Limb (tissue), 2 donors: ENCODE measurements around the gene NDUFS4.
"Not testable (repeated sequence)": the region's sequence is repeated elsewhere in the genome, so short reads cannot be mapped to it uniquely, and the experiment has no call there.

Source experiments
- DNase-seq, 2 donors: peaks; one replicate each; pipeline ENCODE4 v3.0.0-alpha.2; 2016; ENCODE audit errors: extremely low spot score in 2 of 2

Gene NDUFS4

DNA sequence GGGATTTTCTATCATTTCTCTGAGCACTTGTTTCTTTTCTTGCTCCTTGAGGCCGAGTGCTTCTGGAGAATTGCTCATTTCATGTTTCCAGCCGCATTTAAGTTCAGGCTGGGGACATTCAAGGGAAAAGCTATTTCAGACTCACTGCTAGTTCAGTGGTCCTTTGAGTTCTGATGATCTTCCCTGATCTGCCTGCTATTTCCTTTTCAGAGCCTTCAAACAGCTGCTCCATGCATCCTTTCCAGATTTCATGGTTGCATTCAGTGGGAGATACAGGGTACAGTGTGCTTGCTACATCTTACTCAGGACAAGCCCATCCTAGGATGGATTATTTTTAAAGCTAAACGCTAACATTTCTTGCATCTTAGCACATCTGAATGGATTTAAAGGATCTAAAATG lies 14.7 kb downstream of the NDUFS4 start:
- DNase-seq, result no peak

DNA sequence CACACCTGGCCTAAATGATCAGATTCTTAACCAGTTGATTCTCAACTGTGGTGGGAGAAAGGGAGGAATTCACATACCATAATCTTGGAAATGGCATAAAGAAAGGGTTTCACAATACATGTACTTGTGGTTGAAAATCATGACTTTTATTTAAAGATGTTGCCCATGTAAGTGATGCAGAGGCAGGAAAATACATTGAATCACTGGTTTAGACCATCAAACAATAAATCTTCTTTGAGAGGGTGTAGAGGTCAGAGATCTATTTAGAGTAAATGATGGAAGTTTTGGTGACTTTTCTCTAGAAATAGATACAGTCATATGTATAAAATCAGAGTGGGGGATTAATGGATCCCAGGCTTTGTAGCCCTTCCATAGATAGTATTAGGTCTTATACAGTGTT lies 15.4 kb downstream of the NDUFS4 start:
- DNase-seq, result no peak

DNA sequence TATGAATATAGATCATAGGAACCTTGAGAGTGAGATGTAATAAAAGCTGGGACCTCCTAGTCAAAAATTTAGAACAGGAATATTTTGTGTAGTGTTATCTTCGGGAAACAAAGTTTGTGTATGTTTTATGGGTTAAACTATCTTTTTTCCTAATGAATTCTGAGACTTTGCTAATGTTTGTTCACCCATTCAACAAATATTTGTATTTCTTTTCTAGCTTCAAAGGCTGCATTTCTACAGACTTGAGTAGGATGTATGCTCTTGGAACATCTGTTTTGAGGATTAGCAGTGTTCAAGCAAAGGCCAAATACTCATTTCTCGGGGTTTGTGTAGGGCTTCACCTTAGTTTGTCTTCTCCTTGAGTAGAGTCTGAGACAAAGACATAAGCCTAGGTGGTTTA lies 16.2 kb downstream of the NDUFS4 start:
- no peak for DNase-seq

DNA sequence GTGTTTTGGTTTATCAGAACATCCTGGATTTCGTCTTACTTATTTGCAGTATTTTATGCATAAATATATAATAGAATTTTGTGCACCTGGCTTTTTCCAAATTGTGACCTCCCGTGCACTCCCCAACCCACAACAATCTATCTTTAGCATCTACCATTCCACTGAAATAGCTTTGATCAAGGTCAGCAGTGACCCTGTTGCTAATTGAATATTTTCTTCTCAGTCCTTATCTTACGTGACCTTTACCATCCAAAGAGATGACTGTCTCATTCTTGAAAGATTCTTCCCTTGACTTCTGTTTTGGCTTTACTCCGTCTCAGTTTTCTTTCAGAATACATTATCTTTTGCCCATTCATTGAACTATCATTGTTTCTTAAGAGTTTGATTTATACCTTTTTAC lies 18.4 kb downstream of the NDUFS4 start:
- no peak for DNase-seq

DNA sequence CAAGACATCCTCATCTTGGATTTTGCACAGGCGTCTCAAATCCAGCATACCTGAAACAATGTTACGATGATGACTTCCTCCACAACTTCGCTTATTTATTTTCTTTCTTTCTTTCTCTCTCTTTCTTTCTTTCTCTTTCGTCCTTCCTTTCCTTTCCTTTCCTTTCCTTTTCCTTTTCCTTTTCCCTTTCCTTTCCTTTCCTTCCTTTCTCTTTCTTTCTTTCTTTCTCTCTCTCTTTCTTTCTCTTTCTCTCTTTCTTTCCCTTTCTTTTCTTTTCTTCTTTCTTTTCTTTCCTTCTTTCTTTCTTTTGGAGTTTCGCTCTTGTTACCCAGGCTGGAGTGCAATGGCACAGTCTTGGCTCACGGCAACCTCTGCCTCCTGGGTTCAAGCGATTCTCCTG lies 20.1 kb downstream of the NDUFS4 start:
- no peak for DNase-seq

DNA sequence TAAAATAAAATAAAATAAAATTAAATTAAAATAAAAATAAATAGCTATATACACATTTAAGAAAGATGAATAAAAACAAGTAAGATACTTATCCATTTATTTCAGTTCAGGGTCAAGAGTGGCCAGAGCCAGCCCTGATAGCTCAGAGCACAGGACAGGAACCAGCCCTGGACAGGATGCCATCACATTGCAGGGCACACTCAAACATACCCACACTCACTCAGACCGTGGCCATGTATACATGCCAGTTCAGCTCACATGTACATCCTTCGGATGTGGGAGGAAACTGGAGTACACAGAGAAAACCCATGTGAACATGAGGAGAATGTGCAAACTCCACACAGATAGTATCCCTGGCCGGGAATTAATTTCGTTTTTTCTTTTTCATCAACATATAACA lies 21.8 kb downstream of the NDUFS4 start:
- DNase-seq, result no peak

DNA sequence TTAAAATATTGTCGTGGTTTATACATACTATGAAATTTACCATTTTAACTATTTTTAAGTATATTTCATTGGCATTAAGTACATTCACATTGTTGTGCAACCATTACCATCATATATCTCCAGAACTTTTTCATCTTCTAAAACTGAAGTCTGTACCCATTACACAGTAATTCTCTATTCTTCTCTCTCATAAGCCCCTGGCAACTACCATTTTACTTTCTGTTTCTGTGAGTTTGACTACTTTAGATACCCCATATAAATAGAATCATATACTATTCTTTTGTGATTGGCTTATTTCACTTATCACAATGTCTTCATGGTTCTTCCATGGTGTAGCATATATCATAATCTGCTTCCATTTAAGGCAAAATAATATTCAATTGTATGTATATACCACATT lies 30.3 kb downstream of the NDUFS4 start:
- DNase-seq, result no peak

DNA sequence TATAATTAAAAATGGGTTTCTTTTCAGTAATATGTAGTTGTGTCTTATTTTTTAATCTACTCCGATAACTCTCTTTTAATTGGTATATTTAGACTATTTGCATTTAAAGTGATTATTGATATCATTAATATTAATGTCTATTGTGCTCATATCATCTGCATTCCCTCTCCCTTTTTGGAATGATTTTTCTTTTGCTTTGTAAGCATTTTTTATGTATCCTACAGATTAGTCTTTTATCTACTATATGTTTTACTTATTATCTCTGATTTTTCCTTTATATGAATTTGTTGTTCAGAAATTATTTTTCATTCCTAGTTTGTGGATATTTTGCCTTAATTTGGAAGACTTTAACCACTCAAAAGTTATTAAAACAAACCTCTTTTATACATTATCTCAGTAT lies 34.0 kb downstream of the NDUFS4 start:
- no peak for DNase-seq

DNA sequence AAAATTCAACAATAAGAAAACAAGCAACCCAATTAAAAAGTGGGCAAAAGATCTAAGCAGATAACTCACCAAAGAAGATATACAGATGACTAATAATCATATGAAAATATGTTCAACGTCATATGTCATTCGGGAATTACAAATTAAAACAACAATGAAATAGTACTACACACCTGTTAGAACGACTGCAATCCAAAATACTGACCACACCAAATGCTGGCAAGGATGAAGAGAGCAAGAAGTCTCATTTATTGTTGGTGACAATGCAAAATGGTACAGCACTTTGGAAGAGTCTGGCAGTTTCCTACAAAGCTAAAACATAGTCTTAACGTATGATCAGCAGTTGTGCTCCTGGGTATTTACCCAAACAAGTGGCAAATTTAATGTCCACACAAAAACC lies 37.5 kb downstream of the NDUFS4 start:
- no peak for DNase-seq

DNA sequence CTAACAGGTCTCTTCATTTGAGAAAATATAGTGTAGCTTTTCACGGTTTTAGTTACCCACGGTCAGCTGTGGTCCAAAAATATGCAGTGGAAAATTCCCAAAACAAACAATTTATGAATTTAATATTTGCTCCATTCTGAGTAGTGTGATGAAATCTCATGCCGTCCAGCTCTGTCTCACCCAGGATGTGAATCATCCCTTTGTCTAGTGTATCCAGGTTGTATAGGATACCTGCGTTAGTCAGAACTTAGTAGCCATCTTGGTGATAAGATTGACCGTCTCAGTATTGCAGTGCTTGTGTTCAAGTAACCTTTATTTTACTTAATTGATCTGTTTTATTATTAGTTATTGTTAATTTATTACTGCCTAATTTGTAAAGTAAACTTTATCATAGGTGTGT lies 41.1 kb downstream of the NDUFS4 start:
- no peak for DNase-seq

DNA sequence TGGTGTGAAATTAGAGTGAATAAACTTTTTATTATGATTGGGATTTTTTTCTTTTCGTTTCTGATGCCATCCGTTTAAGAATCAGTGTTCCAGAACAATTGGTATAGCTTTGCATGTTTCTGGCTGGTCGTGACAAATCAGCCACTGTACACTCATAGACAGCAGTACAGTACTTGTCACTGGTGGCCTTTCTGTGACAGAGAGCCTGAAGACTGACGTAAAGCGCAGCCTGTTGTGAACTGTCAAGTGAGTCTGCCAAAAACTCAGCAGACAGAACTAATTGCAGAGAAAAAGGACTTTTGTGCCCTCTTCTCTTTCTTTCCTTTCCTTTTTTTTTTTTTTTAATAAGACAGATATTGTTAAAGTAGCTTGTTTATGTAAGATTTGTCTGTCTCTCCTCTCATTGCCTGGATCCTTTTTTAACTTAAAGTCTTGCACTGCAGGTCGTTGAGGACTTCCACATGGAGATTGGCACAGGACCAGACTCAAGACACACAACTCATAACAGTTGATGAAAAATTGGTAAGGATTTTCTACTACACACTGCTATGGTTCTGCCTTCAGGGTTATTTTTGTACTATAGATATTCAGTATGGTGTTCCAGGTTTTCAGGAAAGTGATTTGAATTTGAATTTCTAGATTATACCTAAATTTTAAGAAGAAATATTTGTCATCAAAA lies 42.7 kb downstream of the NDUFS4 start:
- peak in 1 of 2 donors; percentile 22 for DNase-seq

DNA sequence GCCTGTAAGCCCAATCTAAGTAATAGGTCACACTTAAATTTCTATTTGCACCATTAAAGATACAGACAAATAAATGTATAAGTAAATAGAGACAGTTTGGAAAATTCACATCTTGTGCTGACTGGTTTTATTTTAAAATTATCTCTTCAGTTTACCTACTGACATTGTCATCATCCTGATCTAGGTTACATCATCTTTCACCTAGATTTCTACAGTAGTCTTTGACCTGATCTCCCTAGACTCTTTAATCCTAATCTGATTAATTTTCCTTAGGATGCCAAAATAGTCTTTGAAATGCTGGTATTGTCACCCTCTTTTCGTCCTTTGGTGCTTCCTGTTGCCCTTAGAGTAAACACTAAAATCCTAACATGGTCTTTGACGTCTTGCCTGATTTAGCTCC lies 43.9 kb downstream of the NDUFS4 start:
- DNase-seq, result no peak

DNA sequence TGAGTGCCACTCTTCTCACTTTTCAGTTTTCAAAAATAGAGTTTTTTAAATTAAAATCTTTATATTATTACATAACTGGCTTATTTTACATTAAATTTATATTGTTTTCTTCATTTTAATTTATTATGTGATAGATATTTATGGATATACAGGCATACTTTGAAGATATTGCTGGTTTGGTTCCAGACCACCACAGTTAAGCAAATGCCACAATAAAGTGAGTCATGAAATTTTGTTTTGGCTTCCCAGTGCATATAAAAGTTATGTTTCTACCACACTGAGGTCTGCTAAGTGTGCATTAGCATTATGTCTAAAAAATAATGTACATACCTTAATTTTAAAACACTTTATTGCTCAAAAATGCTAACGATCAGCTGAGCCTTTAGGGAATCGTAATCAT lies 47.4 kb downstream of the NDUFS4 start:
- no peak for DNase-seq

DNA sequence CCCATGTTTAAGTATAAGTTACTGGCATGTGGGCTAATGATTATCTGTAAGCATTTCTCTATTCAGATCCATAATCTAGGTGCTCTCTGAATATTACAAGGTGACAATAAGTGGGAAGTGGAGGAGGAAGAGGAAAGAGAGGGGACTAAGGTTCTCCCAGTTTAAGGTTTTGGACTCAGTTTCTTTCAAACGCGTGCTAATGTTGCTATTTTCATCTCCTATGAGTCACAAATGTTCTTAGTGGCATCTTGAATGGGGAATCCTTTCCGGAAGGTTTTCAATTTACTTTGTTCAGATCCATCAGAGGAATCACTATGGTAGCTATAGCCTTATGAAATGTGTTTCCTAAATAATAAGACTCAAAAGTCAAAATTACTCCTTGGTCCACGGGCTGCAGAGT lies 48.5 kb downstream of the NDUFS4 start:
- not testable (repeated sequence) for DNase-seq

DNA sequence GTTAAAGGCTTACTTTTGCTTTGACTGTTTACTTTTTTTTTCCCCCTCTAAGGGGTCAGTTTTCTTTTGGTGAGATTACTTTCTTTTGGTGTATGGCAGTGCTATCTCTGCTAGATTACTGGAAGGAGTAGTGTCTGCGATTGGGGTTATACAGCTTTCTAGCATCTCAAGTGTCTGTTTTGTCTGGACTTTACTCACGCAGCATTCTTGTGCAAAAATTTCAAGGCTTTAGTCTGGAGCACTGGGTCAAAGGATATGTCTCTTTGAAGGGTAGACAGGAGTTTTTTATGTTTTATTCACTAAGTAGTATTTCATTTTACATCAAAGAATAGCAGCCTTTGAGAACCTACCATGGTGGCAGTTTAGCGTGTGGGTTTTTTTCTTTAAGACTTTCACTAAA lies 52.6 kb downstream of the NDUFS4 start:
- DNase-seq, result no peak

DNA sequence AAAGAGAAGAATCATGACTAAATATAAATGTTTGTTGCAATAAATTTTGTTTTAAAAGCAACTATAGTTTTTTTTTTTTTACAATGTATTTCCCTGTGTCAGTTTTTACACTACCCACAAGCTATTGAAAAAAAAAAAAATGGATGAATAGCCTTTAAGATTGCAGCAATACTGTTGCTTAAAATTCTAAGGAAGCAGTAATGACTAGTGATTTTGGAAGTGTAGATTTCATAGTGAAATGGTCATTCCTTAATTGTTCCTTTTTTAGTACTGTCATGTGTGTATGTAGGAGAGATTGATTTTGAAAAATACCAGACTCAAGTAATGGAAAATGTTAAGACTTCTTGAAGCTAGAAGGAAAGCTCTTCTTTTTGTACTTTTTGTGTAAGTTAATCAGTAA lies 53.1 kb downstream of the NDUFS4 start:
- DNase-seq, result no peak

DNA sequence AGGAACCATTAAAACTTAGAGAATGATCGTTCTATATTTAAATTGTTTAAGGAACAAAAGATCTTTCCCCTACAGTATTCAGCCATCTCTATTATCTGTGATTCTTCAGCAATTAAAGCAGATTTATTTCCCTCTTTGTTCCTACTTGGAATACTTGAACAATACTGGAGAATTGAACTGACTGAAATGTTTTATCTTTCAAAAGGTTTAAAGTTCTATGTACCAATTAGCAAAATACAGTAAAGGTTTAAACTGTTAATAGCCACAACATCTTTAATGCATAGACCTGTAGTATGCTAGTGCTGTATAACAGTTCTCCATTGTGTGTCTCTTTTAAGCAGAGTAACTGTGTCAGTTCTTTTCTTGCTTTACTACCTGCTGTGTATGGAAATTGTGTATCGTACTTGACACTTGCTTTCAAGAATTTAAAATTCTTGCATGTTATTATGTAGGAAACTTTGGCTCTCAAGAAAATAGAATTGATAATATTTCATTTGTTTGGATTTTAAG lies 54.0 kb downstream of the NDUFS4 start:
- DNase-seq, result no peak

DNA sequence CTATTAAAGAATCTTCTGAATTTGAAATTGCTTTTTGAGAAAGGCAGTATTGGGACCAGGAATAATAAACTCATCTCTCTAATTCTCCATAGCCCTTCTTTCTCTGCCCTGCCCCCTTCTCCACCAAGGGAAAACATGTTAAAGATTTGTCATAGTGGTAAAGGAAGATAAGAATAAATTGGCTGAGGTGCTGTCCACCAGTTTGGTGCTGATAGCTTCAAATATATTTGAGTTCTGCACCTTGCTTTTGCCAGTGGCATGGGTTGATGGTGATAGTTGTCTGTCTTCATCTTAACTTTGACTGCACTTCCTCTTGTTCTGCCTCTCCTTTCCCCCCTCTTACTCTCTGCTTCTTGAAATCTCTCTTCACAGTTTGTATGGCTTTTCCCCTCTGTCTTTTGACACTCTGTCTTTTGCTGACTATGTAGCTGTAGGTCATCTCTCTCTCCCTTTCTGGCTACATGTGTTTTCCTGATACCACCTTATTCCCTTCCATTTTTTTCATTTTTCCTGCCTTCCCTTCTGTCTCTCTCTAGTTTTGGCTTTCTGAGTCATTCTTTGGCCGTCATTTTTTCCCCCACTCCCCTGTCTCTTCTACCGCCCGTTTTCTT lies 56.6 kb downstream of the NDUFS4 start:
- DNase-seq, result no peak

DNA sequence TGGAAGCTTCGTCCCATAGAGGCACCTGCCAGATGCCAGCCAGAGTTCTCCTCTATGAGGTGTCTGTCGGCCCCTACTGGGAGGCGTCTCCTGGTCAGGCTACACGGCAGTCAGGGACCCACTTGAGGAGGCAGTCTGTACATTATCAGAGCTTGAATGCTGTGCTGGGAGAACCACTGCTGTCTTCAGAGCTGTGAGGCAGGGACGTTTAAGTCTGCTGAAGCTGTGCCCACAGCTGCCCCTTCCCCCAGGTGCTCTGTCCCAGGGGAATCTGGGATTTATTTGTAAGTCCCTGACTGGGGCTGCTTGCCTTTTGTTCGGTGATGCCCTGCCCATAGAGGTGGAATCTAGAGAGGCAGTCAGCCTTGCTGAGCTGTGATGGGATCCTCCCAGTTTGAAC lies 70.8 kb downstream of the NDUFS4 start:
- no peak for DNase-seq

DNA sequence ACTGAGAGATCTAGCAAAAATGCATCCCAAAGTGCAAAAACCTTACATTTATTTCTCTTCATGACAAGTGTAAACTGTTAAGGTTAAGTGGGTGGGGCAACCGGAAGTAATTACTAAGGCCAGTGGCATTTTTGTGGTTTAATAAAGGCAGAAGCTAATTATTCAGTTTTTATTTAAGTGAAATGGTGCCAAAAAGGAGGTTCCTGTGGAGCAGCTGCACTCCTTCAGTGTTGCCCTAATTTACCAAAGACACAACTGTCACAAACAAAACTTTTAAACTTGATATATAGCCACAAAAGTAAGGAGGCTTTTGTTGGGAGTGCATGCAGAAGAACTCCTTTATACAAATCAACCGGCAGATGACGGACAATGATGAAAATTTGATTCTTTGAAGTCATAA lies 81.6 kb downstream of the NDUFS4 start:
- no peak for DNase-seq

DNA sequence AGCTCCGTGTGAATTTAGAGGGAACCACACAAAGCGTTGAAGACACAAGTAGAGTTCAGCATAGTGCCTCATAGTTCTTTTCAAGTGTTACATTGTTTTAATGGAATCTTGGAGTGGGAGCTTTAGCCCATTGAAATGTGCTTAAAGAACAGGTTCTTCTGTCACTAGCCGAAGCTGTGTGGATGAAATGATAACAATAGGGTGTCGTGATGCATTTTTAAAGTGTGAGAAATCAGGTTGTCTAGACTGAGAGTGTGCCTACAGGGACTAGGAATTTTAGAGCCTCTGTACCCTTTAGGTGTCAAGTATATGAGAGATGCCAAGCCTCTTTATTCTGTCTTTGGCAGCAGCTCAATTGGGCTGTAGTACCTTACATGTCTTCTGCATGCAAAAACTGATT lies 83.0 kb downstream of the NDUFS4 start:
- DNase-seq, result no peak

DNA sequence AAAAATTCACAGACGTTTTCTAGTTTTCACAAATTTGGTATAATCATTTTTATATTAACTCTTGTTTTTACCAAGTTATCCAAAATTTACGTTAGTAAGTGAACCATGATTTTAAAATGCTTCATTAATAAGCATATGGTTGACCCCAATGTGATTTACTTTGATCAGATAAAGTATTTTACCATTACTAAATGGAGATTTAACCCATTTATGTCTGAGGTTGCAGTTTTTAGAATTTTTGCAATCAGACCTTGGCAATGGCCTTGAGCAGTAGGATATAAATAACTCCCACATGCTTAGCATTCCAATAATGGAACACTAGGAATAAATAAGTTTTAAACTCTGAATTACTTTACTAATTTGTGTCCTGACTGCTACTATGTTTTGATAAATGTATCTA lies 84.6 kb downstream of the NDUFS4 start:
- no peak for DNase-seq

DNA sequence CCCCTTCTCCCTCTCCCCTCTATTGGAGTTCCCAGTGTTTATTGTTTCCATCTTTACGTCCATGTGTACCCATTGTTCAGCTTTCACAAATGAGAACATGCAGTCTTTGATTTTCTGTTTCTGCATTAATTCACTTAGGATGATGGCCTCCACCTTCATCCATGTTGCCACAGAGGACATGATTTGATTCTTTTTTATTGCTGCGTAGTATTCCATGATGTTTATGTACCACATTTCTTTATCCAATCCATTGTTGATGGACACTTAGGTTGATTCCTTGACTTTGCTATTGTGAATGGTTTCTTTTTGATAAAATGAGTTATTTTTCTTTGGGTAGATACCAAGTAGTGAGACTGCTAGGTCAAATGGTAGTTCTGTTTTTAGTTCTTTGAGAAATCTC lies 88.9 kb downstream of the NDUFS4 start:
- DNase-seq, result no peak

DNA sequence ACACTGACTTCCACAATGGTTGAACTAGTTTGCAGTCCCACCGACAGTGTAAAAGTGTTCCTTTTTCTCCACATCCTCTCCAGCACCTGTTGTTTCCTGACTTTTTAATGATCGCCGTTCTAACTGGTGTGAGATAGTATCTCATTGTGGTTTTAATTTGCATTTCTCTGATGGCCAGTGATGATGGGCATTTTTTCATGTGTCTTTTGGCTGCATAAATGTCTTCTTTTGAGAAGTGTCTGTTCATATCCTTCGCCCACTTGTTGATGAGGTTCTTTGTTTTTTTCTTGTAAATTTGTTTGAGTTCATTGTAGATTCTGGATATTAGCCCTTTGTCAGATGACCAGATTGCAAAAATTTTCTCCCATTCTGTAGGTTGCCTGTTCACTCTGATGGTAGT lies 100.1 kb downstream of the NDUFS4 start:
- DNase-seq, result not testable (repeated sequence)
